Gastrocnemius medialis (tissue), 4 donors: Measurements from ENCODE around the gene KDM8. TPM values are rescaled to one million over a fixed set of nuclear protein-coding genes. Genes with fewer than 3 reads are reported as not detected.

Experiments
- ATAC-seq, 2 donors: fragments of 150-250 bp; one replicate each; pipeline ENCODE4 v1.9.1; 2016
- DNase-seq, 2 donors: peaks; one replicate each; pipeline ENCODE4 v3.0.0-alpha.2; 2019
- H3K27ac ChIP-seq, 4 donors: fragments of 200-600 bp; sonication (generic); 1 replicate in 1 of 4; 2 replicates in 3 of 4; pipeline ENCODE4 v1.5.1; 2016 to 2018; ENCODE audit warnings: mild to moderate bottlenecking in 2 of 4, moderate library complexity in 1 of 4
- H3K27me3 ChIP-seq, 3 donors: fragments of 200-600 bp; sonication (generic) in 2 of 3; 1 replicate in 1 of 3; 2 replicates in 2 of 3; pipeline versions ENCODE4 v1.5.1 to v1.6.0; 2016 to 2019; ENCODE audit warnings: mild to moderate bottlenecking in 1 of 3, moderate library complexity in 1 of 3
- H3K36me3 ChIP-seq, 2 donors: fragments of 200-600 bp; sonication (generic) in 1 of 2; one replicate each; pipeline ENCODE4 v1.5.1; 2017 to 2018
- H3K4me1 ChIP-seq, 2 donors: fragments of 200-600 bp; sonication (generic) in 1 of 2; one replicate each; pipeline ENCODE4 v1.5.1; 2016 to 2017; ENCODE audit warnings: mild to moderate bottlenecking in 2 of 2
- H3K4me3 ChIP-seq, 4 donors: fragments of 200-600 bp; sonication (generic) in 3 of 4; 1 replicate in 1 of 4; 2 replicates in 3 of 4; pipeline ENCODE4 v1.5.1; 2016 to 2019; ENCODE audit warnings: mild to moderate bottlenecking in 2 of 4
- H3K9me3 ChIP-seq, 3 donors: fragments of 200-600 bp; sonication (generic) in 2 of 3; 1 replicate in 1 of 3; 2 replicates in 2 of 3; pipeline ENCODE4 v1.5.1; 2016 to 2019
- POLR2A ChIP-seq, 2 donors: fragments of 450-650 bp; IDR thresholded peaks; one replicate each; pipeline ENCODE4 v1.6.1; 2017; ENCODE audit warnings: antibody characterized with exemption in 2 of 2, mild to moderate bottlenecking in 2 of 2, moderate library complexity in 2 of 2
- in situ Hi-C, 4 donors: fragments of 200-750 bp; cut with MboI; loops; one replicate each; pipeline versions ENCODE4 v1.15.0 to v1.8.0; 2017; ENCODE audit warnings: low sequenced_read_pairs in 4 of 4
- intact Hi-C: fragments of 100-400 bp; cut with DNase I; formaldehyde crosslinking; loops from one replicate; pipeline ENCODE4 v1.15.1; 2023; ENCODE audit warnings: low total_unique reads
- total RNA-seq, 4 donors: library from RNA; depleted of rRNA; stranded (reverse); fragments of >200 nt; gene quantifications; one replicate each; pipeline versions ENCODE4 v1.1.0 to v1.2.3, GENCODE V29; 2016
- TF ChIP-seq, protein P1 (sequence below), 5 experiments: fragments of 450-650 bp in 3 of 5; fragments of 200-600 bp in 2 of 5; sonication (generic) in 2 of 5; IDR thresholded peaks in 4 of 5; conservative IDR thresholded peaks in 1 of 5; 1 replicate in 4 of 5; 2 replicates in 1 of 5; pipeline ENCODE4 v1.5.1; 2016 to 2019; ENCODE audit warnings: antibody characterized with exemption in 5 of 5, mild to moderate bottlenecking in 3 of 5, moderate library complexity in 3 of 5

Gene KDM8
- total RNA-seq, 4 donors from 2014 or later, result 3.2 to 6.3 (median 5.1) TPM

DNA sequence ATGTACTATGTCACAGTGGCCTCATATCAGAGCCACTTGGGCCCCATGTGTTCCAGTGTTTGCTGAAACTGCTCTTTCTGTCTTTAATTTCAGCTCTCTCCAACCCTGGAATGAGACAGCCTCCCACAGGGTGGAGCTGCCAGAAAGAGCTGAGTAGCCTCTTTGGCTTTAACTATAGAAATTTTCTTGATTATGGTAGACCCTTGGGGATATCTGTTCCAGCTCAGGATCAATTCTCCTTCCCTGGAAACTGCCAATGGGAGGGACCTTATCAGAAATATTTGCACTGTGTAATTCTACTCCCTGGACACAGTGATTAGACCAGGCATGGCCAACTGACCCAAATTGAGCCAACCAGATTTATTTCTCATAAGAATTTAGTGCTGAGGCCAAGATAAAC, 39.0 kb upstream of the KDM8 start:
- Histone ChIP-seq H3K27ac (no peak overlapping the region), H3K36me3 (no peaks in the 10 kb centered on the region), H3K27me3 (no peaks in the 10 kb centered on the region), H3K9me3 (no peaks in the 10 kb centered on the region), H3K4me3 (no peak overlapping the region), H3K4me1 (no peaks in the 10 kb centered on the region)
- ATAC-seq (no peak), DNase-seq (no peak)
- no peak for TF ChIP-seq POLR2A (IDR thresholded peaks at IDR 0.05)
- TF ChIP-seq, protein P1, sequence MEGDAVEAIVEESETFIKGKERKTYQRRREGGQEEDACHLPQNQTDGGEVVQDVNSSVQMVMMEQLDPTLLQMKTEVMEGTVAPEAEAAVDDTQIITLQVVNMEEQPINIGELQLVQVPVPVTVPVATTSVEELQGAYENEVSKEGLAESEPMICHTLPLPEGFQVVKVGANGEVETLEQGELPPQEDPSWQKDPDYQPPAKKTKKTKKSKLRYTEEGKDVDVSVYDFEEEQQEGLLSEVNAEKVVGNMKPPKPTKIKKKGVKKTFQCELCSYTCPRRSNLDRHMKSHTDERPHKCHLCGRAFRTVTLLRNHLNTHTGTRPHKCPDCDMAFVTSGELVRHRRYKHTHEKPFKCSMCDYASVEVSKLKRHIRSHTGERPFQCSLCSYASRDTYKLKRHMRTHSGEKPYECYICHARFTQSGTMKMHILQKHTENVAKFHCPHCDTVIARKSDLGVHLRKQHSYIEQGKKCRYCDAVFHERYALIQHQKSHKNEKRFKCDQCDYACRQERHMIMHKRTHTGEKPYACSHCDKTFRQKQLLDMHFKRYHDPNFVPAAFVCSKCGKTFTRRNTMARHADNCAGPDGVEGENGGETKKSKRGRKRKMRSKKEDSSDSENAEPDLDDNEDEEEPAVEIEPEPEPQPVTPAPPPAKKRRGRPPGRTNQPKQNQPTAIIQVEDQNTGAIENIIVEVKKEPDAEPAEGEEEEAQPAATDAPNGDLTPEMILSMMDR (IDR thresholded peaks at IDR 0.05 in 4 of 5, conservative IDR thresholded peaks at IDR 0.05 in 1 of 5), result no peak
- in situ Hi-C loops (loop anchor here in 1 of 4 donors (10.0 kb wide), 1 partner anchor 210 kb away; no protein-coding TSS in a partner anchor), intact Hi-C loops (no loop called here)

DNA sequence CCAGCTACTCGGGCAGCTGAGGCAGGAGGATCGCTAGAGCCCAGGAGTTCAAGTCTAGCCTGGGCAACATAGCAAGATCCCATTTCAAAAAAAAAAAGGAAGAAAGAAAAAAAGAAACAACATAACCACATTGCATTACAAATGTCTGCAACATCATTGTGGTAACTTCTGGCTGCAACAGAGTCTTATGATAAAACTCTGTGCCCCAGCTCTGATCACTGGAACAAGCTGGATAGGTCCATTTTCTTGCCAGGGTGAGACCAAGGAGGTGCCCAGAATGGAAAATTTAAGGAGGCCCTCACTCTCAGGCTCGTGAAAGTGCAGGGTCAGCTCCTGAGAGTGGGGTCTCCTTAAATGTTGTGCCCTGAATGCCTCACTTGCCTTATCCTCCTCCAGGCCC, 37.8 kb upstream of the KDM8 start:
- TF ChIP-seq POLR2A (IDR thresholded peaks at IDR 0.05), result no peak
- TF ChIP-seq, protein P1 (IDR thresholded peaks at IDR 0.05 in 4 of 5, conservative IDR thresholded peaks at IDR 0.05 in 1 of 5), result no peak
- ATAC-seq (no peak), DNase-seq (no peak)
- Histone ChIP-seq H3K4me3 (no peak overlapping the region), H3K27ac (no peak overlapping the region), H3K27me3 (no peaks in the 10 kb centered on the region), H3K36me3 (no peaks in the 10 kb centered on the region), H3K9me3 (no peaks in the 10 kb centered on the region), H3K4me1 (no peaks in the 10 kb centered on the region)
- in situ Hi-C loops (loop anchor here in 1 of 4 donors (10.0 kb wide), 1 partner anchor 209 kb away; no protein-coding TSS in a partner anchor), intact Hi-C loops (no loop called here)

- ATAC-seq (no peak), DNase-seq (no peak)
- no peak for TF ChIP-seq POLR2A (IDR thresholded peaks at IDR 0.05)
- TF ChIP-seq, protein P1 (IDR thresholded peaks at IDR 0.05 in 4 of 5, conservative IDR thresholded peaks at IDR 0.05 in 1 of 5), result no peak
- Histone ChIP-seq H3K27ac (no peak overlapping the region), H3K36me3 (no peaks in the 10 kb centered on the region), H3K9me3 (peaks cover 0 to 4% (median 0%) of the 10 kb centered on the region in 3 donors), H3K4me1 (no peaks in the 10 kb centered on the region), H3K27me3 (peaks cover 0 to 4% (median 0%) of the 10 kb centered on the region in 3 donors), H3K4me3 (no peak overlapping the region)
- in situ Hi-C loops, result loop anchor here in 1 of 4 donors (10.0 kb wide), 1 partner anchor 206 kb away; no protein-coding TSS in a partner anchor
- intact Hi-C loops, result no loop called here
Observed at GRCh38 chr16:27168790-27169189, 34.5 kb upstream of the KDM8 start.

GRCh38 chr16:27169511-27170071, 33.7 kb upstream of the KDM8 start:
- Histone ChIP-seq H3K4me1 (no peaks in the 10 kb centered on the region), H3K27me3 (peaks cover 0 to 4% (median 0%) of the 10 kb centered on the region in 3 donors), H3K27ac (no peak overlapping the region), H3K9me3 (peaks cover 0 to 4% (median 0%) of the 10 kb centered on the region in 3 donors), H3K36me3 (no peaks in the 10 kb centered on the region), H3K4me3 (no peak overlapping the region)
- intact Hi-C loops (no loop called here), in situ Hi-C loops (loop anchor here in 3 of 4 donors (10.0 kb wide), 2 partner anchors 205 to 285 kb away; no protein-coding TSS in a partner anchor)
- DNase-seq, result no peak
- no peak for TF ChIP-seq POLR2A (IDR thresholded peaks at IDR 0.05)
- TF ChIP-seq, protein P1 (IDR thresholded peaks at IDR 0.05 in 4 of 5, conservative IDR thresholded peaks at IDR 0.05 in 1 of 5), result no peak
- ATAC-seq, result no peak
